GM12878 (cell line): Measurements from ENCODE around the gene NAALADL1. TPM values are rescaled to one million over a fixed set of nuclear protein-coding genes. Genes with fewer than 3 reads are reported as not detected.

Experiments used
- ATAC-seq: fragments of 200-7000 bp; cut with Tn5 transposase; 3 replicates; pipeline ENCODE4 v1.9.1; 2020; ENCODE audit warnings: mild to moderate bottlenecking, moderate library complexity
- BruUV-seq: library from RNA; stranded (reverse); fragments of 400-500 nt; replicated peaks from 2 replicates; lab custom pipeline; 2021; lab: Mats Ljungman, UMichigan
- CTCF ChIA-PET: fragments of 300-600 bp; sonication (Branson Sonifier 250); formaldehyde crosslinking; extraction: SDS; loops from one replicate; lab custom pipeline; 2021; ENCODE audit warnings: inconsistent platforms; lab: Yijun Ruan, JAX
- POLR2A ChIA-PET: fragments of 350-600 bp; formaldehyde crosslinking; extraction: SDS; loops from one replicate; lab custom pipeline; 2021; ENCODE audit warnings: inconsistent platforms; lab: Charles Lee
- RAD21 ChIA-PET: fragments of 300-600 bp; sonication (Branson Sonifier 250); formaldehyde crosslinking; loops from one replicate; lab custom pipeline; 2023; ENCODE audit warnings: antibody characterized with exemption; ENCODE audit not compliant: unreplicated experiment; lab: Charles Lee
- SMC1A ChIA-PET: fragments of 300-600 bp; sonication (Branson Sonifier 250); formaldehyde crosslinking; loops from one replicate; lab custom pipeline; 2023; ENCODE audit not compliant: unreplicated experiment, uncharacterized antibody; lab: Charles Lee
- DNase-seq: peaks from one replicate; pipeline ENCODE4 v3.0.0-alpha.2; 2011; ENCODE audit warnings: low read depth, low spot score
- FAIRE-seq: peaks from 3 replicates; lab custom pipeline; 2011; peaks lifted over from hg19 to GRCh38; lab: Jason Lieb, UNC
- H2AFZ ChIP-seq: 2 replicates; pipeline ENCODE4 v1.6.0; 2011; ENCODE audit warnings: low read depth, low read length, control low read depth; ENCODE audit not compliant: control insufficient read depth
- H3K27ac ChIP-seq: 2 replicates; pipeline ENCODE4 v1.5.1; 2011; ENCODE audit warnings: control low read depth; ENCODE audit not compliant: control insufficient read depth, insufficient read depth
- H3K27me3 ChIP-seq, 2 experiments: replicated peaks in 1 of 2; 2 replicates each; pipeline versions ENCODE4 v1.6.0 to v1.6.1; 2011; ENCODE audit warnings: low read length in 1 of 2; ENCODE audit not compliant: control insufficient read depth in 2 of 2, insufficient read depth in 2 of 2
- H3K36me3 ChIP-seq, 2 experiments: 2 replicates each; pipeline ENCODE4 v1.5.1; 2011; ENCODE audit warnings: low read length in 1 of 2; ENCODE audit not compliant: control insufficient read depth in 2 of 2, insufficient read depth in 2 of 2
- H3K4me1 ChIP-seq: 2 replicates; pipeline ENCODE4 v1.6.1; 2011; ENCODE audit warnings: mild to moderate bottlenecking, low read length, moderate library complexity, mixed read lengths; ENCODE audit not compliant: control insufficient read depth, insufficient read depth
- H3K4me2 ChIP-seq: 2 replicates; pipeline ENCODE4 v1.6.0; 2011; ENCODE audit warnings: control low read depth; ENCODE audit not compliant: control insufficient read depth, insufficient read depth
- H3K4me3 ChIP-seq: fragments of 200-600 bp; sonication (generic); 2 replicates; pipeline ENCODE4 v1.5.1; 2016
- H3K79me2 ChIP-seq: 2 replicates; pipeline ENCODE4 v1.6.0; 2011; ENCODE audit warnings: low read length; ENCODE audit not compliant: control insufficient read depth, insufficient read depth
- H3K9ac ChIP-seq: 2 replicates; pipeline ENCODE4 v1.8.0; 2011; ENCODE audit warnings: low read length, control low read depth, mixed read lengths; ENCODE audit not compliant: control insufficient read depth, insufficient read depth
- H3K9me3 ChIP-seq: replicated peaks from 3 replicates; pipeline ENCODE4 v1.5.1; 2011; ENCODE audit warnings: mild to moderate bottlenecking, low read length; ENCODE audit not compliant: control insufficient read depth, insufficient read depth
- H4K20me1 ChIP-seq: 2 replicates; pipeline ENCODE4 v1.6.0; 2011; ENCODE audit not compliant: control insufficient read depth, insufficient read depth
- BACH1 ChIP-seq: fragments of 450-650 bp; IDR thresholded peaks from 2 replicates; pipeline ENCODE4 v1.6.1; 2017; ENCODE audit warnings: mild to moderate bottlenecking, borderline replicate concordance
- BHLHE40 ChIP-seq, 2 experiments: fragments of 450-650 bp in 1 of 2; IDR thresholded peaks; 2 replicates each; pipeline ENCODE4 v1.6.1; 2011 to 2017; ENCODE audit warnings: low read depth in 2 of 2, borderline replicate concordance in 1 of 2, improper control_type of control experiment in 1 of 2, low read length in 1 of 2, mild to moderate bottlenecking in 1 of 2
- EP300 ChIP-seq, 2 experiments: fragments of 150-350 bp in 1 of 2; IDR thresholded peaks; 2 replicates each; pipeline ENCODE4 v1.6.1; 2011 to 2012; ENCODE audit warnings: low read depth in 2 of 2, low read length in 2 of 2, borderline replicate concordance in 1 of 2, improper control_type of control experiment in 1 of 2, inconsistent platforms in 1 of 2; ENCODE audit not compliant: control insufficient read depth in 1 of 2
- ESRRA ChIP-seq: IDR thresholded peaks from 2 replicates; pipeline ENCODE4 v1.6.1; 2012; ENCODE audit warnings: mild to moderate bottlenecking, low read length, improper control_type of control experiment
- FOS ChIP-seq: IDR thresholded peaks from 3 replicates; pipeline ENCODE4 v1.6.1; 2011; ENCODE audit warnings: borderline replicate concordance; ENCODE audit not compliant: insufficient read length; ENCODE audit errors: extremely low read depth
- FOXM1 ChIP-seq: IDR thresholded peaks from 2 replicates; pipeline ENCODE4 v1.6.1; 2012; ENCODE audit warnings: low read depth, mild to moderate bottlenecking, inconsistent platforms, low read length, moderate library complexity
- HCFC1 ChIP-seq: fragments of 150-350 bp; IDR thresholded peaks from 2 replicates; pipeline ENCODE4 v1.6.1; 2014; ENCODE audit warnings: low read length
- HDAC6 ChIP-seq: fragments of 200-600 bp; sonication (generic); IDR thresholded peaks from one replicate; pipeline ENCODE4 v1.8.0; 2017; ENCODE audit warnings: antibody characterized with exemption; ENCODE audit not compliant: unreplicated experiment
- JUNB ChIP-seq: IDR thresholded peaks from 2 replicates; pipeline ENCODE4 v1.6.1; 2016; ENCODE audit warnings: antibody characterized with exemption, mild to moderate bottlenecking
- MAX ChIP-seq: IDR thresholded peaks from 2 replicates; pipeline ENCODE4 v1.6.1; 2012; ENCODE audit warnings: low read depth, low read length, improper control_type of control experiment
- MEF2A ChIP-seq: IDR thresholded peaks from 2 replicates; pipeline ENCODE4 v1.6.1; 2011; ENCODE audit warnings: low read depth, mild to moderate bottlenecking, low read length, moderate library complexity; ENCODE audit not compliant: insufficient read depth
- MYB ChIP-seq: fragments of 150-350 bp; IDR thresholded peaks from 2 replicates; pipeline ENCODE4 v1.6.1; 2014; ENCODE audit warnings: mild to moderate bottlenecking, low read depth, low read length, borderline replicate concordance
- MYC ChIP-seq: IDR thresholded peaks from 2 replicates; pipeline ENCODE4 v1.6.1; 2011; ENCODE audit warnings: mild to moderate bottlenecking, low read length, moderate library complexity, inconsistent platforms; ENCODE audit not compliant: insufficient read depth, insufficient replicate concordance, insufficient read length, severe bottlenecking
- RELB ChIP-seq: fragments of 450-650 bp; IDR thresholded peaks from 2 replicates; pipeline ENCODE4 v1.6.1; 2017; ENCODE audit warnings: low read depth, mild to moderate bottlenecking, moderate library complexity
- SIX5 ChIP-seq: IDR thresholded peaks from 2 replicates; pipeline ENCODE4 v1.6.1; 2011; ENCODE audit warnings: mild to moderate bottlenecking, low read depth, low read length, moderate library complexity; ENCODE audit not compliant: severe bottlenecking
- SMAD1 ChIP-seq: fragments of 450-650 bp; IDR thresholded peaks from 2 replicates; pipeline ENCODE4 v1.6.1; 2018; ENCODE audit warnings: mild to moderate bottlenecking, low read depth; ENCODE audit not compliant: partially characterized antibody
- SMAD5 ChIP-seq: IDR thresholded peaks from 2 replicates; pipeline ENCODE4 v1.6.1; 2016; ENCODE audit warnings: antibody characterized with exemption, low read depth
- SMC3 ChIP-seq: IDR thresholded peaks from 2 replicates; pipeline ENCODE4 v1.6.1; 2011; ENCODE audit warnings: low read length, improper control_type of control experiment, borderline replicate concordance
- TCF12 ChIP-seq: IDR thresholded peaks from 2 replicates; pipeline ENCODE4 v1.6.1; 2011; ENCODE audit warnings: low read depth, mild to moderate bottlenecking, low read length
- ZNF274 ChIP-seq: IDR thresholded peaks from one replicate; pipeline ENCODE4 v1.8.0; 2011; ENCODE audit not compliant: insufficient read length, insufficient read depth
- WGBS: methylation state at CpG from one replicate; pipeline ENCODE4 v1.1.6; 2016; ENCODE audit warnings: low lambda C conversion rate; ENCODE audit not compliant: insufficient replicate concordance, insufficient coverage; ENCODE audit errors: missing lambda C conversion rate; 5-methylcytosine and 5-hydroxymethylcytosine counted together
- in situ Hi-C: fragments of 300-500 bp; cut with MboI; formaldehyde crosslinking; loops from 9 replicates; pipeline ENCODE4 v1.14.3; 2018; ENCODE audit warnings: mixed read lengths
- intact Hi-C: fragments of 100-400 bp; cut with micrococcal nuclease; formaldehyde crosslinking; loops from one replicate; pipeline ENCODE4 v1.14.2; 2022; ENCODE audit not compliant: unreplicated experiment
- polyA plus RNA-seq, 11 experiments: library from polyadenylated mRNA; depleted of rRNA in 4 of 11; unstranded in 6 of 11; stranded (reverse) in 5 of 11; fragments of >200 nt; fragmentation: Nextera tagmentation in 4 of 11; fragmentation: Illumina TruSeq in 1 of 11; extraction: Ambion mirVana in 4 of 11; extraction: Trizol in 1 of 11; gene quantifications; 1 replicate in 1 of 11; 2 replicates in 10 of 11; pipeline versions ENCODE4 v1.2.1 to v1.2.3, GENCODE V29; 2011 to 2016; ENCODE audit warnings: inconsistent platforms in 2 of 11, missing spikeins in 2 of 11, low read depth in 1 of 11
- total RNA-seq, 4 experiments: library from RNA; depleted of rRNA in 3 of 4; stranded (reverse); fragments of >200 nt in 3 of 4; fragmentation: Illumina TruSeq in 1 of 4; extraction: Trizol in 1 of 4; gene quantifications; 2 replicates each; pipeline versions ENCODE4 v1.2.1 to v1.2.3, GENCODE V29; 2013 to 2021

NAALADL1 gene
- total and polyA plus RNA-seq, 10 of the 15 experiments (the other 5 are each of a cell fraction or from before 2014, with no cell fraction given), result 0.77 to 5.5 (median 1.5) TPM

DNA sequence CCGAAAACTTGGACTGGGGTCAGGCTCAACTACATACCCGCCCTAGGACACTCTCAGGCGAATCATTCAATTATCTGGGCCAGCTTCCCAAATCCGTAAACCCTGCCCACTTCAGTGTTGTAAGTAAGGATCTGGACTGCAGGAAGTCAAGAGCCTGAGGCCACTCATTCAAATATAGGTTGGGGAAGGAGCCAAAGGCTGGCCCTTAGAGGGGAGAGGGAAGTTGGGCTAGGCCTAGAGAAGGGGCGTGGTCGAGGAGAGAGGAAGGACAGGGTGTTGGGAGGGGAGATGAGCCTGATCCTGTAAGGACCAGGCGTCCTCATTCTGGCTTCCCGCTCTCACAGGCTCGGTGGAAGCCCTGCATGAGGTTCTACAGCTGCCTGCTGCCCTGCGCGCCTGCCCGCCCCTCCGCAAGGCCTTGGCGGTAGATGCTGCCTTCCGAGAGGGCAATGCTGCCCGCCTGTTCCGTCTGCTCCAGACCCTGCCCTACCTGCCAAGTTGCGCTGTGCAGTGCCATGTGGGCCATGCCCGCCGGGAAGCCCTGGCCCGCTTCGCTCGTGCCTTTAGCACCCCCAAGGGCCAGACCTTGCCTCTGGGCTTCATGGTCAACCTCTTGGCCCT lies 14.4 kb downstream of the NAALADL1 start:
- Histone ChIP-seq H3K36me3 (peaks cover 0 to 5% of the 10 kb centered on the region in 2 experiments; a peak in 3 of 4 replicates), H3K9me3 (no peaks in the 10 kb centered on the region), H3K79me2 (peaks cover 5% of the 10 kb centered on the region), H3K4me3 (no peak overlapping the region)
- intact Hi-C loops, result loop anchor here (5.0 kb wide), 1 partner anchor 33 kb away; no protein-coding TSS in a partner anchor
- no peak for TF ChIP-seq ESRRA
- no peak for TF ChIP-seq ZNF274
- TF ChIP-seq EP300 (IDR thresholded peaks at IDR 0.05; ENCODE audit: borderline replicate concordance in 1 of 2, control insufficient read depth in 1 of 2, low read depth in 2 of 2, low read length in 2 of 2), result no peak
- TF ChIP-seq TCF12, result no peak
- TF ChIP-seq MYB, result no peak
- no peak for TF ChIP-seq SIX5
- TF ChIP-seq RELB, result no peak
- TF ChIP-seq SMAD1, result no peak
- TF ChIP-seq BACH1, result no peak
- TF ChIP-seq HCFC1, result no peak
- no peak for TF ChIP-seq MYC
- no peak for TF ChIP-seq FOXM1
- no peak for TF ChIP-seq MAX
- no peak for TF ChIP-seq FOS
- no peak for TF ChIP-seq HDAC6
- TF ChIP-seq SMC3, result no peak
- TF ChIP-seq BHLHE40 (IDR thresholded peaks at IDR 0.05; ENCODE audit: borderline replicate concordance in 1 of 2, low read depth in 2 of 2, low read length in 1 of 2), result no peak
- no peak for TF ChIP-seq SMAD5
- TF ChIP-seq JUNB, result no peak
- TF ChIP-seq MEF2A, result no peak
- TF ChIP-seq, all 136 proteins: peak for 0
- CTCF ChIA-PET, result no interaction called here
- Histone ChIP-seq H3K27ac (no peak overlapping the region), H2AFZ (no peak overlapping the region), H3K27me3 (no peaks in the 10 kb centered on the region), H3K9ac (no peak overlapping the region), H3K4me2 (no peak overlapping the region), H4K20me1 (no peaks in the 10 kb centered on the region), H3K4me1 (peaks cover 14% of the 10 kb centered on the region)
- RAD21 ChIA-PET, result no interaction called here
- no peak for DNase-seq
- SMC1A ChIA-PET, result no interaction called here
- POLR2A ChIA-PET, result interaction anchor here (0.6 kb wide), 2 partner anchors 76 to 518 kb away, joined by 6 to 9 read pairs; no protein-coding TSS in a partner anchor
- WGBS, result 92% methylated on average over 23 of the region's 23 CpGs
- no peak for ATAC-seq
- in situ Hi-C loops, result no loop called here
- no peak for FAIRE-seq
- no TSS peak for BruUV-seq
